Posterior cingulate gyrus (tissue), 11 donors: Measurements from ENCODE around the gene MYO1B.

Experiments used
- DNase-seq, 10 donors: peaks; one replicate each; pipeline versions ENCODE4 v3.0.0 to v3.0.0-alpha.2; 2020 to 2021; ENCODE audit warnings: mixed read lengths in 3 of 10
- intact Hi-C: fragments of 100-400 bp; cut with DNase I; formaldehyde crosslinking; loops from one replicate; pipeline ENCODE4 v1.15.1; 2023

MYO1B gene

GRCh38 chr2:191255756-191256312, 10.6 kb downstream of the MYO1B start:
- no peak for DNase-seq
- intact Hi-C loops: no loop called here

DNA sequence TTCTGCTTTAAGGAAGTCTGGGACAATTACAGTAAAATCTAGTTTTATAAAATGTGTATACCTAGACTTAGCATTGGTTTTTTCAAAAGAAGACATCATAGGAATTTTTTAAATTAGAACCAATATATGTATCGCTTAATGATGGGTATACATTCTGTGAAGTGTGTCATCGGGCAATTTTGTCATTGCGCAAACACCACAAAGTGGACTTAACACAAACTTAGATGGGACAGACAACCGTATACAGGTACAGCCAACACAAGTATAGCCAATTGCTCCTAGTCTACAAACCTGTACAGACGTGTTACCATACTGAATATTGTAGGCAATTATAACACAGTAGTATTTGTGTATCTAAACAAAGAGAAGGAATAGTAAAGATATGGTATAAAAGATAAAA, 12.7 kb downstream of the MYO1B start:
- intact Hi-C loops: no loop called here

DNA sequence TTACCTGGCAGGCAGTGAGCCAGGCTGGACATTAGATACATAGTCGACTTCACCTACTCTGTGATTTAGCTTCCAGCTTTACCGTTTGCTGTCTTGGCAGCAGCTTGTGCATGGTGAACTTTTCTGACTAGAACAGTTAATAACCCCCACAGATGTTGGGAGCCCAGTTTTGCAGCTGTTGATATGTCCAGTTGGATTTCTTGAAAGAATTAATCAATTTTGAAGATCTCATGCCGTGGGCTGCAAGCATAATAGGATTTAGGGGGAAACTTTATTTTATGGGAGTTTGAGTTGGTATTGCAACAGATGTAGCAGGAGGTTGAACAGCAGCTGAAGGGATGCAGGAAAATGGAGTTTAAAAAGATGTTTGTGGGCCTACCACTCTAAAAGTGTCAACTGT, 13.8 kb downstream of the MYO1B start:
- no peak for DNase-seq
- intact Hi-C loops: no loop called here

More for the DNA sequence above, 12.7 kb downstream of the MYO1B start:
- DNase-seq: no peak

DNA sequence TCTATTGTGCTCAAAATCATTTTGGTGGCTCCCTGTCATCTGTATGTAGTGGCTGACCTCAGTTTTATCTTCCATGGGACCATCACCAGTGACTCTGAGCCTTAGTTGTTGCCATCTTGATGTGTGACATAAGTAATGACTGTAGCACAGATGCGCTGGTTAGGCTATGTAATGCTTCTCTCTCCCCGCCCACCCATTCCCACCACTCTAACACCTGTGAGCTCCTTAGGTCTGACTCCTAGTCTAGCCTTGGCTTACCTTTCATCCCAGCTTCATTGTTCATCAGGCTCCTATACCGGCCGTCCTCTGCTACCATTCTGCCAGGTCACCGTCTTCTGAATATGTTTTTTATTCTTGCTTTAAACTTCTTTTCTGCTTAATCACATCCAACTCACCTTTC, 17.2 kb downstream of the MYO1B start:
- intact Hi-C loops: no loop called here
- no peak for DNase-seq

GRCh38 chr2:191263050-191263449, 17.8 kb downstream of the MYO1B start:
- intact Hi-C loops: no loop called here
- DNase-seq: no peak

DNA sequence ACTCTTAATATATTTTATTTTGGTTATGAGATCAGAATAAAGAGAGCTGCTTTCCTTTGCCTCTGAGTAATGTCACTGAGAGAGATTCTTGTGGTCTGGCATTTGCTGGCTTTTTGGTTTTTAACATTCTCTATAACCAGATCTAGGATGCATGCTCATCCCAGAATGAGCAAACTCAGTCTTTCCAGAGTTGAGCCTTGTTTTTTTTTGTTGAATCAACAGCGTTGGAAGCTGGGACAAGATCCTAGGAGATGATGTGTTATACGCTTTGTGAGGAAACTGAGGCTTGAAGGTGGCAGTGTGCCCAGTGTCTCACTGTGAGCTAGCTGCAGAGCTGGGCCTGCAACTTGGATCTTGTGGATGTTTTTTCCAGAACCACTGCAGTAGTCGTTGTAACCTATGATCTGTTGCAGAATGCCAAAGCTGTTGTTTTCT, 19.5 kb downstream of the MYO1B start:
- intact Hi-C loops: no loop called here
- no peak for DNase-seq

DNA sequence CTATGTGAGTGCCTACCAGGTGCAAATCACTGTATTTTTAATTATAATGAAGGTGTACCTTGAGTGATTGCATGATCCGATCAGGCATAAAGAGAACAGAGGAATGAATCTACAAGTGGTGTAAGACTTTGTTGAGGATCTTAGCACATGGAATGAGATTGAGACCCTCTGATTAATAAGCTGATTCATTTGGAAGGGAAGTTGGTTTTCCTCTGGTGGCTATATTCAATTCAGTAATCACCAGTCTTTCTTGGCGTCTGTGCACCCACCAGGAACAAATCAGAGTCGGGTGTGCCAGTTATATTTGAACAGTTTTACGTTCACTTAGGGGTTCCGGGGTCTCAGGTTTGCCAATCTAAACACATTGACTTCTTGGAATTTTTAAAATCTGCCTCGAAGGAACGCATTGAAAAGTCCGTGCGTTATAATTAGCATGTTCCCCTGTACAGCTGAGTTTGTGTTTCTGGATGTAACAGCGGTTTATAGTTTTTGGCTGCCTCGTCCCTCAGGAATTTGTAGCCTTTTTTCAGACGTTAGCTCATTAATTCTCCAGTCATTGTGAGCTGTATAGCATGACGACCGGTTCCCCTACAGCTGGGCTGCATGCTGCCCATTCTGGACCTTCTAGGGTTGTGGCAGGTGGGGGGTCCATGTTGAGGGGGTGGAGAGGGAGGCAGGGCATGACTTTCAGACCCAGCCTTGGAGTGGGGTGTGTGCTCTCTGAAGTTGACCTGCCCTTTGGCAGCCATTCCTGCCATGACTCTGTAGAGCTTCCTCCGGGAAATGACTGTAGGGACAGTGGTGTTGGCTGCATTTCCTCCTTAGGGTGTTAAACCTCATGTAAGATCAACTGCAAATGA, 20.3 kb downstream of the MYO1B start:
- intact Hi-C loops: no loop called here
- DNase-seq: no peak

DNA sequence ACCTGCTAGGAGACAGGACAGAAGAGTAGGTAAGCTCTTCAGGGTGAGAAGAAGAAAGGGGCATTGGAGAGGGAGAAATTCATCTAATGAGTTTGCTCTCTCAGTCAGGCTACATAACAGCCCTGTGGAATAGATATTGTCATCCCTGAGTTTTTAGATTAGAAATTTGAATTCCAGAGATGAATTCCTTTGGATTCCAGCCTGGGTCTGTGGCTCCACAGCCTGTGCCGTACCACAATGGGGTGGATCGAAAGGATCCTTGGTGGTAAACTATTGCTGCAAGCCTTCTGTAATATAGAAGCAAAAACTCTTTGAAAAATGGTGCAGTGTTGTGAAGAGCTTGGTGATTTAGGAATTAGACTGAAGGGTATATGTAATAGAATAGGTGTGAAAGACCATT, 21.0 kb downstream of the MYO1B start:
- intact Hi-C loops: no loop called here
- DNase-seq: no peak

DNA sequence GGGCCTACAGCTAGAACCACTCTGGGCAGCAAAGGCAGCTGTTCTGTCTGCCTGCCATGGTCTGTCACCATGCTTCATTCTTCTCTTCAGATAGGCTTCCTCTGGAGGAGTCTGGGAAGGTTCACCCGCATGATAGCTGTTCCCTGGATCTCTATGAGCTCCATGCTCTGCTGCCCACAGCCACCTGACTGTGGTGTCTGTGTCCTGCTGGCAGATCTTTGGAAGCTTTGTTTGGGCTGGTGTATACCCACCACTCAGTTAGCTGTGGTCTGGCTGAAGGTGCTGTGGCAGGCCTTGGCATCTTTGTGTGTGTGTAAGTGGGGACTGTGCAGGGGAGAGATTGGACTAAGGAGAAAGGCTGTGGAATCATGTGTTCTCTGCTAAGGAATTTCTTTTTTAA, 23.4 kb downstream of the MYO1B start:
- intact Hi-C loops: no loop called here
- no peak for DNase-seq

GRCh38 chr2:191270306-191271161, 25.3 kb downstream of the MYO1B start:
- DNase-seq: no peak

GRCh38 chr2:191272064-191272463, 26.9 kb downstream of the MYO1B start:
- intact Hi-C loops: no loop called here
- no peak for DNase-seq

More at GRCh38 chr2:191270306-191271161, 25.3 kb downstream of the MYO1B start:
- intact Hi-C loops: no loop called here

- intact Hi-C loops: no loop called here
- no peak for DNase-seq
Measured at GRCh38 chr2:191274413-191274815, 29.2 kb downstream of the MYO1B start.

- intact Hi-C loops: no loop called here
- DNase-seq: no peak
Measured at GRCh38 chr2:191276792-191277465, 31.7 kb downstream of the MYO1B start.

DNA sequence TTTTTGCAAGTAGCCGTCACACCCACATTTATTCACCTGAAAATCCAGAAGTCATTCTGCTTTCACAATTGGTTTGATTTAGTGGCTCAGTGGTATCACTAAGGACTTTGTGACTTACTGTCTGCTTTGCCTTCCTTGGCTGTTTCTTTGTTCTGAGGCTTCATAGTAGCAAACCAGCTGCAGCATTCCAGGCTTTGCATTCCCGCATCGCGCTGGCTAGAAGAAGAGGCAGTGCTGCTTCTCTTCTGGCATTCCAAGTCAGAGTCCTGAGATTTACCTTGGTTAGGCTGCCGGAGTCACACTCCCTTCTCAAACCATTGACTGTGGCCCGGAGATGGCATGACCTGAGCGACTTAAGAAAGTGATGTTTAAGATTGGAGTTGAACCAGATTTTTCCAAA, 35.1 kb downstream of the MYO1B start:
- intact Hi-C loops: no loop called here
- DNase-seq: no peak

DNA sequence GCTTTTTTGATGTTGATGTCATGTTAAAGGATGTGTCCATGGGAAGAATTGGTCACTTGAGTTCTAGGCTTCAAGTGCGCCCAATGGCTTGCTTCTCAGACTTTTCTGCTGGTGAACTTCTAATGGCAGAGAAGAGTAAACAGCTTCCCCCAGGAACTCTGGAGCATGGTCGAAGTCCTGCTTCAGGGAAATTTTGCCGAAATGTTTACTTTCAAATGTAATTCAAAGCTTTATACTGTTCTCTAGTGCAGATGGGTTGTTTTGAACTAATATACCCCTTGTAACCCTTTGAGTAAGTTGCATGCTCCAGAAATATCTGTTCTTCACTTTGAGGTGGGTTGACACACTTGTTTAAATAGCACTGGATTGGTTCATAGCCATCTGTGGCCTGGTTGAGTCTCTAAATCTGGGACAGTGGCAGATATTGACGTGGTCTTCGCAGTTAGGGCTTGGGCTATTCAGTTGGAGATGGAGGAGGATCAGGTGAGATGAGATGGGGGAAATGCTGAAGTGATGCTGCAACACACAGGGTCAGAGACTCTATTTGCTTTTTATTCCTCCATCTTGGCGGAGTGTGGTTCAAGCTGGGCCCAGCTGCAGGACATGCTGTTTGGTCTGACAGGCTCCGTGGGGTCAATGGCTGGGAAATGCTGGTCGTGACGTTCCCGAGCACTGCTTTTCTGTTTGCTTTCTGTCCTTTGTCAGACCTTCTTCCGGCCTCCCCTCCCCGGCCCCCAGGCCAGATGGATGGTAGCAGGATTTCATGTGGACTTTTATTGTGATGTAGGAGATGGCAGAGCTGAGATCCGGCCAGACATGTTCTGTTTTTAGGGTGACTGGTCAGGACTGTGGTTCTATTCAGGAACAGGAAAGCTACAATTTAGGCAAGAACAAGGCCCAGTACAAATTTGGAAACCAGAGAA, 35.9 kb downstream of the MYO1B start:
- no peak for DNase-seq

DNA sequence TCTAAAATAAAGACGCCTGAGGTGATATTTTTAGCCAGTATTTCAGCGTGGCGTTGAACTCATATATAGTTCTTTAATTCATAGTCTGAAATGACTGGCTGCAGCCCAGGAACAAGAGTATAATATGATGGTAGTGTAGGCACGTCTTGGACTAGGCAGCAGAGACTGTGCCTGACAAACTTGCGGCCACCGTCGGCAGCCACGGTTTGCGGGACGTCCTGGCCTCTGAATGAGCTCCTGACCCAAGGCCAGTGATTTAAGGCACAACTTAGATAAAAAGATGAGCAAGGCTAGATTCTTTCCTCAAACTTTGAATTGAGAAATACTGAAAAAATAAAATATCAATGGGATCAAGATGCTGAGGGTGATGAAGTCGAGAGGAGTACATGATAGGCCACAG, 40.0 kb downstream of the MYO1B start:
- intact Hi-C loops: no loop called here

More for the DNA sequence above, 35.9 kb downstream of the MYO1B start:
- intact Hi-C loops: no loop called here

GRCh38 chr2:191287820-191288219, 42.6 kb downstream of the MYO1B start:
- intact Hi-C loops: loop anchor here (2.0 kb wide), 1 partner anchor 13 kb away; no protein-coding TSS in a partner anchor

More for the DNA sequence above, 40.0 kb downstream of the MYO1B start:
- no peak for DNase-seq

GRCh38 chr2:191289049-191289448, 43.8 kb downstream of the MYO1B start:
- intact Hi-C loops: no loop called here
- DNase-seq: no peak

More at GRCh38 chr2:191287820-191288219, 42.6 kb downstream of the MYO1B start:
- no peak for DNase-seq

- no peak for DNase-seq
- intact Hi-C loops: no loop called here
Measured at GRCh38 chr2:191291471-191291870, 46.3 kb downstream of the MYO1B start.
